GM10248 (cell line): Measurements from ENCODE around the gene SLIT3.

Source experiments
- CTCF ChIA-PET: fragments of 300-600 bp; sonication (Branson Sonifier 250); formaldehyde crosslinking; extraction: SDS; loops from one replicate; lab custom pipeline; 2021; ENCODE audit warnings: antibody characterized with exemption; lab: Yijun Ruan, JAX
- POLR2A ChIA-PET: fragments of 350-650 bp; sonication (Branson Sonifier 250); formaldehyde crosslinking; extraction: SDS; loops from one replicate; lab custom pipeline; 2020; ENCODE audit warnings: antibody characterized with exemption; lab: Yijun Ruan, JAX
- DNase-seq: peaks from one replicate; pipeline ENCODE4 v3.0.0; 2012; ENCODE audit errors: extremely low spot score
- CTCF ChIP-seq: IDR thresholded peaks from 2 replicates; pipeline ENCODE4 v1.5.1; 2012; ENCODE audit warnings: mild to moderate bottlenecking, low read depth; ENCODE audit errors: extremely low read depth, missing control alignments, control extremely low read depth

Gene SLIT3

GRCh38 chr5:169029661-169030274 is 271.2 kb downstream of the SLIT3 start:
- TF ChIP-seq CTCF, result no peak
- POLR2A ChIA-PET, result no interaction called here
- CTCF ChIA-PET, result interaction anchor here (1.8 kb wide), 1 partner anchor 43 kb away, joined by 4 read pairs; no protein-coding TSS in a partner anchor

GRCh38 chr5:169029037-169029436 is 271.9 kb downstream of the SLIT3 start:
- ChIA-PET POLR2A (no interaction called here), CTCF (interaction anchor here (1.8 kb wide), 1 partner anchor 42 kb away, joined by 4 read pairs; no protein-coding TSS in a partner anchor)
- DNase-seq, result no peak
- no peak for TF ChIP-seq CTCF

More at GRCh38 chr5:169029661-169030274, 271.2 kb downstream of the SLIT3 start:
- no peak for DNase-seq

- DNase-seq, result no peak
- ChIA-PET CTCF (no interaction called here), POLR2A (no interaction called here)
- no peak for TF ChIP-seq CTCF
These were observed 273.4 kb downstream of the SLIT3 start for GRCh38 chr5:169027501-169028061.

GRCh38 chr5:169025491-169025890 is 275.4 kb downstream of the SLIT3 start:
- CTCF ChIA-PET, result interaction anchor here (1.0 kb wide), 2 partner anchors 11 to 38 kb away, joined by 3 read pairs; no protein-coding TSS in a partner anchor
- TF ChIP-seq CTCF, result no peak
- no peak for DNase-seq
- POLR2A ChIA-PET, result no interaction called here

GRCh38 chr5:169024421-169024820 is 276.5 kb downstream of the SLIT3 start:
- ChIA-PET POLR2A (no interaction called here), CTCF (no interaction called here)
- DNase-seq, result no peak
- TF ChIP-seq CTCF, result no peak

- DNase-seq, result no peak
- CTCF ChIA-PET, result interaction anchor here (1.0 to 1.3 kb wide), 3 partner anchors 10 to 34 kb away, joined by 3 to 7 read pairs (median 4); no protein-coding TSS in a partner anchor
- no peak for TF ChIP-seq CTCF
- POLR2A ChIA-PET, result no interaction called here
These were observed 278.2 kb downstream of the SLIT3 start for GRCh38 chr5:169022718-169023117.
